ENCODE measurements around the gene NLN.

DNA sequence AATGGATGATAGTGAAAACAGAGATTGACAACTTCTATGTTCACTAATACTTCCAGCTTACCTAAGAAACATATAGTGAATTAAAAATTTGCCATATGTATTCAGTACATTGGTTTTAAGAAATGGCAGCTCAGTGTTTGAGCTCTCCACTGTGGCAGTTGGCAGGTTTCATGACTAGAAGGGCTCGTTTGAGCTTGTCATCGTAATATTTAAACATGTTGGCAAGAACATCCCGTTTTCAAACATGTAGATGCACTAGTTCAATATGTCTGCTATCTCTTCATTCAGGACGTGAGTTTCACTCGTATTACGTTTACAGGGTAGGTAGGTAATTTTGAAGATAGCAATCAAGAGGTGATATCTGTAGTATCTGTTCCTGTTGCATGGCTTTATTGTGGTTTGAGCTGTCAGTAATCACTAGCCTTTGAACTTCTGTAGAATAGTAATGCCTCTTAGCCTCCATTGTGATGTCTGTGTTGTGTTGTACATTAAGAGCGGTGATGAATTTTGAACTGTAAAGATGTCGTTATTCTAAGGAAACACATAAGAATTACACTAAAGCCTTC lies 74.8 kb downstream of the NLN start:
- TF ChIP-seq POLR2AphosphoS5 (IDR thresholded peaks at IDR 0.05; ENCODE audit: low read depth, low read length) (no peak), TAF1 (IDR thresholded peaks at IDR 0.05; ENCODE audit: borderline replicate concordance, low read depth, low read length) (no peak), POLR2A (IDR thresholded peaks at IDR 0.05; ENCODE audit: low read depth, low read length) (no peak)

Data from GM12892 (cell line).